Measurements from ENCODE around the gene FREM2. TPM values are rescaled to one million over a fixed set of nuclear protein-coding genes. Genes with fewer than 3 reads are reported as not detected.

Gene FREM2
- total RNA-seq, 4 donors from 2014 or later, result 0.06 to 0.19 (median 0.13) TPM; not detected in 1

DNA sequence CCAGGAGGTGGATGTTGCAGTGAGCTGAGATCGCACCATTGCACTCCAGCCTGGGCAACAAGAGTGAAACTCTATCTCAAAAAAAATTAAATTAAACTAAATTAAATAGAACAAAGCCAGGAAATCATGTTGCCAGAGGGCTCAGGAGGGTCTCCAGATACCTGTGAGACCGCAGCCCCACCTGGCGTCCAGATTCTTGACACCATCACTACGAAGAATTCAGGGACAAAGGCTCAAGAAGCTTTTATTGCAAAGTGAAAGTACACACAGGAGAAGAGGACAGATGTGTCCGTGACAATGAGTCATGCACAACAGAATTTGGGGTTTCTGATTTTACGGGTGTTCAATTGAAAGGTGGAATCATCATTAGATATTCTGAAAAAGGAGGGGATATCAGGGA, 227.2 kb downstream of the FREM2 start:
- no peaks in the 10 kb centered on the region for H3K4me1 ChIP-seq
- no peaks in the 10 kb centered on the region for H3K36me3 ChIP-seq
- 77 to 79% methylated on average over 6 of the region's 6 CpGs for WGBS, 2 donors
- TF ChIP-seq, protein P1, sequence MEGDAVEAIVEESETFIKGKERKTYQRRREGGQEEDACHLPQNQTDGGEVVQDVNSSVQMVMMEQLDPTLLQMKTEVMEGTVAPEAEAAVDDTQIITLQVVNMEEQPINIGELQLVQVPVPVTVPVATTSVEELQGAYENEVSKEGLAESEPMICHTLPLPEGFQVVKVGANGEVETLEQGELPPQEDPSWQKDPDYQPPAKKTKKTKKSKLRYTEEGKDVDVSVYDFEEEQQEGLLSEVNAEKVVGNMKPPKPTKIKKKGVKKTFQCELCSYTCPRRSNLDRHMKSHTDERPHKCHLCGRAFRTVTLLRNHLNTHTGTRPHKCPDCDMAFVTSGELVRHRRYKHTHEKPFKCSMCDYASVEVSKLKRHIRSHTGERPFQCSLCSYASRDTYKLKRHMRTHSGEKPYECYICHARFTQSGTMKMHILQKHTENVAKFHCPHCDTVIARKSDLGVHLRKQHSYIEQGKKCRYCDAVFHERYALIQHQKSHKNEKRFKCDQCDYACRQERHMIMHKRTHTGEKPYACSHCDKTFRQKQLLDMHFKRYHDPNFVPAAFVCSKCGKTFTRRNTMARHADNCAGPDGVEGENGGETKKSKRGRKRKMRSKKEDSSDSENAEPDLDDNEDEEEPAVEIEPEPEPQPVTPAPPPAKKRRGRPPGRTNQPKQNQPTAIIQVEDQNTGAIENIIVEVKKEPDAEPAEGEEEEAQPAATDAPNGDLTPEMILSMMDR (IDR thresholded peaks at IDR 0.05), result no peak
- TF ChIP-seq POLR2A (IDR thresholded peaks at IDR 0.05), result no peak
- no peak overlapping the region for H3K27ac ChIP-seq
- DNase-seq, result no peak
- H3K9me3 ChIP-seq, result no peaks in the 10 kb centered on the region
- H3K4me3 ChIP-seq, result no peak overlapping the region
- H3K27me3 ChIP-seq, result no peaks in the 10 kb centered on the region
- intact Hi-C loops (cut with DNase I), result no loop called here

DNA sequence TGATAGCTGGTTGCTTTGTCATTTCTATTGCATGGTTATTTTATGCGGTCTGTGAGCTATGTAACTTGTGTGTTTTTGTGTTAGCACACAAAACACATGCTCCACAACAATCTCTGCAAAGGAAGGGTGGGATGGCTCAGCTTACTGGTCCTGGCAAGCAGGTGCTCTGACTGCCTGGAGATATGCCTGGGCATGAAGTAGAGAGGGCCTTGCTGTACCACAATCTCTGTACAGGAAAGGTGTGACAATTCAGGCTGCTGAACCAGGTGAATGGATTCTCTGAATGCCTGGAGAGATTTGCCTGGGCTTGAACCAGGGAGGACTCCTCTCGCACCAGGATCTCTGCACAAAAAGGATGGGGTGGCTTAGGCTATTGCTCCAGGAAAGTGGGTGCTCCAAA, 234.2 kb downstream of the FREM2 start:
- DNase-seq, result no peak
- no peaks in the 10 kb centered on the region for H3K4me1 ChIP-seq
- no peaks in the 10 kb centered on the region for H3K36me3 ChIP-seq
- intact Hi-C loops (cut with DNase I), result no loop called here
- no peak overlapping the region for H3K27ac ChIP-seq
- WGBS, 2 donors, result 0 to 17% methylated on average over 1 to 2 of the region's 2 CpGs
- H3K4me3 ChIP-seq, result no peak overlapping the region
- H3K27me3 ChIP-seq, result peaks cover 0 to 4% (median 0%) of the 10 kb centered on the region in 4 donors
- H3K9me3 ChIP-seq, result no peaks in the 10 kb centered on the region
- TF ChIP-seq, protein P1 (IDR thresholded peaks at IDR 0.05), result no peak
- TF ChIP-seq POLR2A (IDR thresholded peaks at IDR 0.05), result no peak

DNA sequence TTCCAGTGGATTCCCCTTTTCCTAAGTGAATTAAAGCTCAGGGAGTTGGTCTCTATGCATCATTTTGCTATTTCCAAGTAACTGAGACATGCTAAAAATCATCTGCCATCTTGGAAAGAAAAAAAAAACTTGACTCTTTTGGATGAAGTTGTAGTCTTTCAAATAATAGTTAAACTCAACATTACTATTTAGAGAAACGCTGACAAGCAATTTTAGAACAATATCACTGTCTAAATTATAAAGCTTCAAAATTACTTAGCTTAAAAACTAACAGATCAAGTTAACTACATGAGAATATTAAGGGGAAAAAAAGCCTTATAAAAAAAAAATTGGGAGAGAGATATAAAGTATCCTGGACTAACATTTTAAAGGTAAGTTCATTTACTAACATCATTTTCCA, 235.3 kb downstream of the FREM2 start:
- no peaks in the 10 kb centered on the region for H3K36me3 ChIP-seq
- H3K27me3 ChIP-seq, result peaks cover 0 to 4% (median 0%) of the 10 kb centered on the region in 4 donors
- DNase-seq, result no peak
- no peaks in the 10 kb centered on the region for H3K4me1 ChIP-seq
- H3K4me3 ChIP-seq, result no peak overlapping the region
- no peak overlapping the region for H3K27ac ChIP-seq
- TF ChIP-seq, protein P1 (IDR thresholded peaks at IDR 0.05), result no peak
- 79 to 95% methylated on average over 1 of the region's 1 CpG for WGBS, 2 donors
- no peaks in the 10 kb centered on the region for H3K9me3 ChIP-seq
- intact Hi-C loops (cut with DNase I), result no loop called here

DNA sequence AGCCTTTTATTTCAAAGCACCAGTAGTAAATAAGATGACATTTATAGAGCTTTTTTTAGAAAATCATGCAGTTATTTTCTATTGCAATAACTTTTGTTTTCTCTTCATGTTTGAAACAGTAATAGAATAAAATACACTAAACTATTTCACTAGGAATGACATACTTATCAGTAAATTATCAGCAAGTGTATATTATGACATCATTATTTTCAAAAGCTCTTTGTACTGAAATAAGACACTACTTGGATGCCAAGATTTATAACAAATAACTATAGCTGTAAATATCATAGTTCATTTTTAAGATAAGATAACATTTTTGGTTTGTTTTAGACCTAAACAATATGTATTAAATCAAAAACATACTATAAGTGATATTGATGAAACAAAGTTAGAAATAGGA, 246.9 kb downstream of the FREM2 start:
- no peak for DNase-seq
- Histone ChIP-seq H3K4me3 (no peak overlapping the region), H3K4me1 (no peaks in the 10 kb centered on the region), H3K36me3 (no peaks in the 10 kb centered on the region), H3K27me3 (no peaks in the 10 kb centered on the region), H3K27ac (no peak overlapping the region), H3K9me3 (no peaks in the 10 kb centered on the region)
- intact Hi-C loops (cut with DNase I), result no loop called here
- TF ChIP-seq POLR2A (IDR thresholded peaks at IDR 0.05), result no peak
- TF ChIP-seq, protein P1 (IDR thresholded peaks at IDR 0.05), result no peak

Small RNA genes within 50 kb of the gene (small RNA-seq; reads per million reads assigned to genes)
- 0 reads per million in 4 donors for gene PLA2G12AP2
- 0 reads per million in 4 donors for gene RNU6-56P

Measured in esophagus squamous epithelium (tissue), 5 donors.